ENCODE results near the gene CHP2. TPM values are rescaled to one million over a fixed set of nuclear protein-coding genes. Genes with fewer than 3 reads are reported as not detected.
"Not testable (repeated sequence)": the region's sequence is repeated elsewhere in the genome, so short reads cannot be mapped to it uniquely, and the experiment has no call there.

CHP2 gene
- total RNA-seq, 1 donor from 2014 or later: 0.26 TPM

DNA sequence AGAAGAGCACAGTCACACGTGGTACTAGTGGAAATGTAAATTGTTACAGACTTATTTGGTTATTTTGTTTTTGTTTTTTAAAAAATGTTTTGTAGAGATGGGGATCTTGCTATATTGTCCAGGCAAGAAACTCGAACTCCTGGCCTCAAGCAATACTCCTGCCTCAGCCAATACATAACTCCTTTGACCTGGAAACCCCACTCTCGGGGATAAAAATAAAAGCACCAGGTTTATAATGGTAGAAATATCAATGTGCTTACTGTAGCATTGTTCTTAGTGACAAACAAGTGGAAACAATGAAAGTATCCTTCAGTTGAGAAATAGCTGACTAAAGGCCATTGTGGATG lies 30.1 kb upstream of the CHP2 start:
- Histone ChIP-seq H3K4me3 (ENCODE audit: low read depth, low read length) (no peak overlapping the region), H3K36me3 (ENCODE audit: control insufficient read depth, insufficient read depth, low read length) (no peaks in the 10 kb centered on the region), H3K27me3 (ENCODE audit: control insufficient read depth, insufficient read depth, low read length) (no peaks in the 10 kb centered on the region)
- no peak for DNase-seq (ENCODE audit: low read depth)
- no peak for FAIRE-seq
- TF ChIP-seq, protein P1, sequence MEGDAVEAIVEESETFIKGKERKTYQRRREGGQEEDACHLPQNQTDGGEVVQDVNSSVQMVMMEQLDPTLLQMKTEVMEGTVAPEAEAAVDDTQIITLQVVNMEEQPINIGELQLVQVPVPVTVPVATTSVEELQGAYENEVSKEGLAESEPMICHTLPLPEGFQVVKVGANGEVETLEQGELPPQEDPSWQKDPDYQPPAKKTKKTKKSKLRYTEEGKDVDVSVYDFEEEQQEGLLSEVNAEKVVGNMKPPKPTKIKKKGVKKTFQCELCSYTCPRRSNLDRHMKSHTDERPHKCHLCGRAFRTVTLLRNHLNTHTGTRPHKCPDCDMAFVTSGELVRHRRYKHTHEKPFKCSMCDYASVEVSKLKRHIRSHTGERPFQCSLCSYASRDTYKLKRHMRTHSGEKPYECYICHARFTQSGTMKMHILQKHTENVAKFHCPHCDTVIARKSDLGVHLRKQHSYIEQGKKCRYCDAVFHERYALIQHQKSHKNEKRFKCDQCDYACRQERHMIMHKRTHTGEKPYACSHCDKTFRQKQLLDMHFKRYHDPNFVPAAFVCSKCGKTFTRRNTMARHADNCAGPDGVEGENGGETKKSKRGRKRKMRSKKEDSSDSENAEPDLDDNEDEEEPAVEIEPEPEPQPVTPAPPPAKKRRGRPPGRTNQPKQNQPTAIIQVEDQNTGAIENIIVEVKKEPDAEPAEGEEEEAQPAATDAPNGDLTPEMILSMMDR (IDR thresholded peaks at IDR 0.05; ENCODE audit: insufficient read depth, low read length, severe bottlenecking): no peak

DNA sequence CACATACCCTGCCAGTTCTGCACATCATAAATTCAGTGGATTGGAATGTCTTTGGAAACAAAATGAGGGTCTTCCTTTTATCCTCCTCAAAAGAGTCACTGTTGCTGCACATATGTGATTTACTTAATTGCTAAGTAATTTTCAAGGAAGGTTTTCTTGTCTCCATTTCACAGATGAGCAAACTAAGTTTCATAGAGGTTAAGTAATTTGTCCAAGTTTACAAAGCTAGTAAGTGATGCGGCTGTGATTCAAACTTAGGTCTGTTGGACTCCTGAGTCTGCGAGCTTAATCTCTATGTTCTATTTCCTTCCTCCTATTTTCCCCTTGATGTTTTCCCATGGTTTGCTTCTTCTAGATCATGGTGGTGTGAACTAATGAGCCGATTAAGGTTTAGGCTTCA lies 28.1 kb upstream of the CHP2 start:
- TF ChIP-seq, protein P1 (IDR thresholded peaks at IDR 0.05; ENCODE audit: insufficient read depth, low read length, severe bottlenecking): no peak
- Histone ChIP-seq H3K27me3 (ENCODE audit: control insufficient read depth, insufficient read depth, low read length) (no peaks in the 10 kb centered on the region), H3K36me3 (ENCODE audit: control insufficient read depth, insufficient read depth, low read length) (no peaks in the 10 kb centered on the region), H3K4me3 (ENCODE audit: low read depth, low read length) (no peak overlapping the region)
- no peak for FAIRE-seq
- DNase-seq (ENCODE audit: low read depth): no peak

DNA sequence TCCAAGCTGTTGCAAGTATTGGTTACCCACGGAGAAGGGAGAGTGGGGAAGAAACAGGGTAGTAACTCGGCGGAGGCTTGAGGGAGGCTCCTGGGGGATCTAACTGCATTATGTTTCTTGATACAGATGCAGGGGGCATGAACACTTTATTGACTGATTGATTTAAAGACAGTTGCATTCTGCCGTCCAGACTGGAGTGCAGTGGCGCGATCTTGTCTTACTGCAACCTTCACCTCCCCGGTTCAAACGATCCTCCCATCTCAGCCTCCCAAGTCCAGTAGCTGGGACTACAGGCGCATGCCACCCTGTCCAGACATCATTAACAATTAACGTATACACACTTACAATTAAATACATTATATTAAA lies 26.7 kb upstream of the CHP2 start:
- Histone ChIP-seq H3K4me3 (ENCODE audit: low read depth, low read length) (no peak overlapping the region), H3K36me3 (ENCODE audit: control insufficient read depth, insufficient read depth, low read length) (no peaks in the 10 kb centered on the region), H3K27me3 (ENCODE audit: control insufficient read depth, insufficient read depth, low read length) (no peaks in the 10 kb centered on the region)
- FAIRE-seq: no peak
- TF ChIP-seq, protein P1 (IDR thresholded peaks at IDR 0.05; ENCODE audit: insufficient read depth, low read length, severe bottlenecking): no peak
- no peak for DNase-seq (ENCODE audit: low read depth)

DNA sequence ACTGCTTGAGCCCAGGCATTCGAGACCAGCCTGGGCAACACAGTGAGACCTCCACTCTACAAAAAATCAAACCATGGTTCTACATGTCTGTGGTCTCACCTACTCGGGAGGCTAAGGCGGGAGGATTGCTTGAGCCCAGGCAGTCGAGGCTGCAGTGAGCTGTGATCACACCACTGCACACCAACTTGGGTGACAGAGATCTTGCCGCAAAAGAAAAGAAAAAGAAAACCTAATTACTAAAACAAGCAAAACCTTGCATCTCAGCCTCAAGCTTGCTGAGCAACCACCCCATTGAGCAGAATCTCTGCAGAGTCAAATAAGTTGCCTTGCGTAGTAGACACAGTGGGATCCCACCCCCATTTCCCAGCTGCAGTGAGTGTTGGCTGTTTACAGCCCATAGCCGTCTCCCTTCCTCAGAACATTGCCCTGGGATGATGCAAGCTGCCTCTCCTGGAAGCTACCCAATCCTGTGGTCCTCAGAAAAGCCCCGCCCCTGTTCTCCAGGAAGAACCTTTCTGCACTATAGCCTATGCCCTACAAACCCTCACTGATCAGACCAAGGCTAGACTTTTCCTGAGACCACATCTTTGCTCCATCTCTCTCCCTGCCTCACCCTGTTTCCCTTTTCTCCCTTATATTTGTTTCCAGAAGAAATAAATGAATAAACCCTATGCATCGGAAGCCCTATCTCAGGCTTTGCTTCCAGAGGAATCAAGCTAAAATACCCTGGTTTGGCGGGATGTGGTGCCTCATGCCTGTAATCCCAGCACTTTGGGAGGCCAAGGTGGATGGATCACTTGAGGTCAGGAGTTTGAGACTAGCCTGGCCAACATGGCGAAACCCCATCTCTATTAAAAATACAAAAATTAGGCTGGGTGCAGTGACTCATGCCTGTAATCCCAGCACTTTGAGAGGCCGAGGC lies 25.1 kb upstream of the CHP2 start:
- FAIRE-seq (no peak), DNase-seq (ENCODE audit: low read depth) (peak; percentile 20)
- H3K36me3 ChIP-seq (ENCODE audit: control insufficient read depth, insufficient read depth, low read length): no peaks in the 10 kb centered on the region
- H3K27me3 ChIP-seq (ENCODE audit: control insufficient read depth, insufficient read depth, low read length): no peaks in the 10 kb centered on the region
- no peak overlapping the region for H3K4me3 ChIP-seq (ENCODE audit: low read depth, low read length)
- TF ChIP-seq, protein P1 (IDR thresholded peaks at IDR 0.05; ENCODE audit: insufficient read depth, low read length, severe bottlenecking): no peak

DNA sequence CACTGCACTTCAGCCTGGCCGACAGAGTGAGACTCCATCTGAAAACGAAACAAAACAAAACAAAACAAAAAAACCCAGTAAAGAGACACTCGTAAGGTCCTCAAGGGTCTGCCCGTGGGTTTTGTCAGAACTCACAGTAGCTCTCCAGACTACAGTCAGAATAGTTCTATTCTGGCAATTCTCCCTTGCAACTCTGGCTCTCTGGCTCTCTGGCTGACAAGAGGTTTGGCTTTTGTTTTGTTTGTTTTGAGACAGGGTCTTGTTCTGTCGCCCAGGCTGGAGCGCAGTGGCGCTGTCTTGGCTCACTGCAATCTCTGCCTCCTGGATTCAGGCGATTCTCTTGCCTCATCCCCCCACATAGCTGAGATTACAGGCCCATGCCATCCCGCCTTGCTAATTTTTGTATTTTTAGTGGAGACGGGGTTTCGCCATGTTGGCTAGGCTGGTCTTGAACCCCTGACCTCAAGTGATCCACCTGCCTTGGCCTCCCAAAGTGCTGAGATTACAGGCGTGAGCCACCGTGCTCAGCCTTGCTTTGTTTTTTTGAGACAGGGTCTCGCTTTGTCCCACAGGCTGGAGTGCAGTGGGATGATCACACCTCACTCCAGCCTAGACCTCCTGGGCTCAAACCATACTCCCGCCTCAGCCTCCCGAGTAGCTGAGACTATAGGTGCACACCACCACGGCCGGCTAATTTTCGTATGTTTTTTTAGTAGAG lies 20.5 kb upstream of the CHP2 start:
- Histone ChIP-seq H3K36me3 (ENCODE audit: control insufficient read depth, insufficient read depth, low read length) (no peaks in the 10 kb centered on the region), H3K4me3 (ENCODE audit: low read depth, low read length) (no peak overlapping the region), H3K27me3 (ENCODE audit: control insufficient read depth, insufficient read depth, low read length) (no peaks in the 10 kb centered on the region)
- FAIRE-seq (no peak), DNase-seq (ENCODE audit: low read depth) (no peak)
- TF ChIP-seq, protein P1 (IDR thresholded peaks at IDR 0.05; ENCODE audit: insufficient read depth, low read length, severe bottlenecking): no peak

DNA sequence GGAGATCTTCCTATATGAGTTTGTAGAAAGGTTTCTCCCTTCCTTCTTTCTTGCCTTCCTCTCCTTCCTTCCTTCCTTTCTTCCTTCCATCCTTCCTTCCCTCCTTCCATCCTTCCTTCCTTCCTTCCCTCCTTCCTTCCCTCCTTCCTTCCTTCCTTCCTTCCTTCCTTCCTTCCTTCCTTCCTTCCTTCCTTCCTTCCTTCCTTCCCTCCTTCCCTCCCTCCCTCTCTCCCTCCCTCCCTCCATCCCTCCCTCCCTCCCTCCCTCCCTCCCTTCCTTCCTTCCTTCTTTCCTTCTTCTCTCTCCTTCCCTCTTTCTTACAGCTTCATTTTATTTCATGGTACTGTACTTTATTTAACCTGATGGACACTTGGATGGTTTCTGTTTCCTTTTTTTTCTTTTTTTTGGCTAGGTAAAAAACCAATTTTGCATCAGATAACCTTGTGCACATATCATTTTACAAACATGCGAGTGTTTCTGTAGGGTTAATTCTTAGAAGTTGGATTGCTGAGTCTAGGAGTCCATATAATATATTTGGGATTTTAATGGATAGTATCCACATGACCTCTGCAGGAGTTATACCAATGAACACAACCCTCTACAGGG lies 17.3 kb upstream of the CHP2 start:
- H3K27me3 ChIP-seq (ENCODE audit: control insufficient read depth, insufficient read depth, low read length); H3K36me3 ChIP-seq (ENCODE audit: control insufficient read depth, insufficient read depth, low read length); DNase-seq (ENCODE audit: low read depth); FAIRE-seq; H3K4me3 ChIP-seq (ENCODE audit: low read depth, low read length): not testable (repeated sequence)

Data from bronchial epithelial cell (primary cell).